HL-60 (cell line): ENCODE results near the gene HMCN2.

ENCODE experiments used
- CTCF ChIP-seq: IDR thresholded peaks from one replicate; pipeline ENCODE4 v1.5.1; 2011; ENCODE audit warnings: low read length, control low read depth, inconsistent platforms; ENCODE audit not compliant: insufficient read depth
- POLR2AphosphoS5 ChIP-seq: IDR thresholded peaks from 2 replicates; pipeline ENCODE4 v1.6.1; 2012; ENCODE audit warnings: low read depth
- REST ChIP-seq: IDR thresholded peaks from 2 replicates; pipeline ENCODE4 v1.6.1; 2012; ENCODE audit warnings: low read depth; ENCODE audit not compliant: insufficient replicate concordance

GRCh38 chr9:130333712-130334062 lies 68.1 kb downstream of the HMCN2 start:
- TF ChIP-seq POLR2AphosphoS5 (no peak), REST (no peak), CTCF (no peak)
